GM21737 (cell line): ENCODE measurements around the gene GMIP.

Source experiments
- ATAC-seq: cut with Tn5 transposase; IDR thresholded peaks from one replicate; pipeline ENCODE4 v1.9.1; 2021; ENCODE audit warnings: mild to moderate bottlenecking, moderate library complexity; ENCODE audit not compliant: unreplicated experiment

GMIP gene

DNA sequence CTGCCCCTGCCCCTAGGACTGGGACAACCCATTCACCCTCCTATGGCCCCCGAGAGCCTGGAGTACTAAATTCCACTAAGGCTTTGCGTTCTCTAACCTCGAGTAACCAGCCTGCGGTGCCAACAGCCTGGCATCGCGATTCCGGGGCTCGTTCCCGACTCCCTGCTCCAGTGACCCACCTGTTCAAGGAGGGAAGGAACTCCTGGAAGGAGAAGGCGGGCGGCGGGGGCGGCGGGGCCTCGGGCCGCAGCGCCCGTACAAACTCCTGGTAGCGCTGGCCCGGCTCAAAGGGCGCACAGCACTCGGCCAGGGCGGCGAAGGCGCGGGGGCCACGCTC, 6.3 kb downstream of the GMIP start:
- ATAC-seq: no peak

DNA sequence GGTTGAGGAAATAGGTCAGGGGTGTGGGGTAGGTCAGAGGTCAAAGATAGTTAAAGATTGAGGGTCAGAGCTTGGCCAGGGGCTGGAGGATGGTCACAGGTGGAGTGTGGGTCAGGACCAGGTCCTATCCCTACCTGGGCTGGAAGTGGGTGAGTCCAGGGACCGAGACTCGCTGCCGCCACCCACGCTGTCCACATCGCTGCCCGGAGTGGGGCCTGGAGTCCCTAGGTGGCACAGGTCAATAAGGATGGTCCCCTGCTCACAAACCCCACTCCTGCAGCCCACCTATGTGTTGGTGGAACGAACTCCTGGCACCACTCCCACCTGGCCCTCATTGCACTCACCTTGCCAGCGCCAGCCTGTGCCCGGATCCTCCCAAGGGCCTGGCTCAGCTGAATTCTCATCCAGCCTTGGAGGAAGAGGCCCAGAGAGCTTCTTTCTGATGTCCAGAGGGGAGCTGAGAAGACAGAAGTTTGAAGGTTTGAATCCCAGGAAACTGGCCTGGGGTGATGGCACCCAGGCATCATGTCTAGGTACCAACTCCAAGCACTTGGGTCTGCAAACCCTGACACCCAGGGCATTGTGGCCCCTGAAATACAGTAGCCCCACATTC, 6.8 kb downstream of the GMIP start:
- ATAC-seq: no peak

- ATAC-seq: no peak
These were observed 8.1 kb downstream of the GMIP start for GRCh38 chr19:19635313-19635702.

DNA sequence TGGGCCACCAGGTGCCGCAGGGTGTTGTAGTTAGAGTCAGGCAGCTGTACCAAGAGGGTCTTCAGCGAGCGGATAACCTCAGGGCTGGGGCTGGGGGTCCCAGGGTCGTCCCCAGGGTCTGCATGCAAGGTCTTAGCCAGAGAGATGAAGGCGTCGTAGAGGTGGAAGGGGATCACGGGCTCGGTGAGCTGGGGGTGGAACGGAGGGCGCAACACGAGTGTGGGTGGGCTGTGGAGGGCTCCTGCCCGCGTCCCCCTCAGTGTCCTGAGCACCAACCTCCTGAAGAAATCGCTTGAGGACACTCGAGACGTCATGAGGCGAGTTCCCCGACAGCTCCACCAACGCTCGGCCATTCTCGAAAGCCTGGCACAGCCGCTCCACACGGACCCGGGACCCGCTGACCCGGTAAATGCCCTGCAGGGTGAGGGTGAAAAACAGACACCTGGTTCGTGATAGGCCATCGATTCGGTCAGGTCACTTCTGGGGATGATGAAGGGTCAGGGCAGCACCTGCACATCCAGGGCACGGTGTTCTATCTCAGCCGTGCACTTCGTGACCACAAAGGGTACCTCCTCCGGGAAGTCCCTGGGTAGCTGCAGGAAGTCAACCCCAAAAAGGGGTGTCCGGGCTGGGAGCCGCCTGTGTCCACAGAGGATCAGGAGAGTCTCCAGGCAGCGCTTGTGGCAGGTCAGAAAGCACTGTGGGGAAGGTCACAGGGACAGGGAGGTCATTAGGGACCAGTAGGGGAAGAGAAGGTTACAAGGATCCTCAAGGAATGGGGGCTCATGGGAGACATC, 8.7 kb downstream of the GMIP start:
- ATAC-seq: no peak

GRCh38 chr19:19633711-19634515, 9.5 kb downstream of the GMIP start:
- ATAC-seq: no peak

DNA sequence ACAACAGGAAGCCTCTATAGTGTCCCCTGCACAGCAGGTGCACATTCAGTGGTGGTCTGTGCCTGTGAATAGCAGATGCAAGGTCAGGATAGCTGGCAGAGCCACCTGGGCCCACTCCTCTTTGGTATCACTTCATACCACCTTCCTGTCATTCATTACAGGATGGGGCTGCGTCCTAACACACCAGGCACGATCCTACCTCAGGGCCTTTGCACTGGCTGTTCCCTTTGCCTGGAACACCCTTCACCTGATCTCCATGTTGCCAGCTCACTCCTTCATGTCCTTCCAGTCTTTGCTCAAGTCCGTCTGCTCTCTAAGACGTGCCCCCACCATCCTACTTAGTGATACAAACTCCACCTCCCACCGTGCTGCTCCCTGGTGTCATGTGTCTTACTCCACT, 10.8 kb downstream of the GMIP start:
- no peak for ATAC-seq

- ATAC-seq: no peak
These were observed 12.1 kb downstream of the GMIP start for GRCh38 chr19:19631346-19631745.

DNA sequence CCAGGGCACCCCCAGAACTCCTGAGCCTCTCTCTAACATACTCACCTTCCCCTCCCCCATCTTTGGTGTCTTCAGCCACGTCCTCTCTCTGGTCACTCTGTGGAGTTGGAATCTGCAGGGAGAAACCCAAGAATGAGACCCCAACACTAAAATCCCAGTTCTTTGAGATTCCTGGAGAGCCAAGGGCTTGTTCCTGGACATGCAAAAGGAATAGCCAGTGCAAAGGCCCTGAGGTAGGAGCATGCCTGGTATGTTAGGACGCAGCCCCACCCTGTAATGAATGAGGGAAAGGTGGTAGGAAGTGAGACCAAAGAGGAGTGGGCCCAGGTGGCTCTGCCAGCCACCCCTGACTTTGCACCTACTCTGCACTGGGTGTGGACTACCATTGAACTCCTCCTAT, 13.0 kb downstream of the GMIP start:
- ATAC-seq: no peak

DNA sequence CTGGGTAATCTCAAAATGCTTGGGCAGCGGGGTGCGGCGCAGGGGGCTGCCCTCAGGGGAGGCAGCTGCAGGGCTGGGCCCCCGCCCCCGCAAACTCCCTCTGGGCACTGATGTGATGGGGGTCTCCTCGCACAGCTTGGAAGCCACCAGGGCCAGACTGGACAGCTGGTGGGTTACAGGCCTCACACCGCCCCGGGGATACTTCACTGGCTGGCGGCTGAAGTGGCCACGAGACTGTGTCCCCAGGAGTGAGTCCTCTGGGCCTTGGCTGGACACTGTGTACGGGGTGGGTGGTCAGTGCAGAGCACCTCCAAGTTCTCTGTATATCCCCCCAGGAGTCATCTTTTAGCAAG, 13.4 kb downstream of the GMIP start:
- no peak for ATAC-seq

GRCh38 chr19:19628501-19629134, 14.8 kb downstream of the GMIP start:
- peak; percentile 8 for ATAC-seq

DNA sequence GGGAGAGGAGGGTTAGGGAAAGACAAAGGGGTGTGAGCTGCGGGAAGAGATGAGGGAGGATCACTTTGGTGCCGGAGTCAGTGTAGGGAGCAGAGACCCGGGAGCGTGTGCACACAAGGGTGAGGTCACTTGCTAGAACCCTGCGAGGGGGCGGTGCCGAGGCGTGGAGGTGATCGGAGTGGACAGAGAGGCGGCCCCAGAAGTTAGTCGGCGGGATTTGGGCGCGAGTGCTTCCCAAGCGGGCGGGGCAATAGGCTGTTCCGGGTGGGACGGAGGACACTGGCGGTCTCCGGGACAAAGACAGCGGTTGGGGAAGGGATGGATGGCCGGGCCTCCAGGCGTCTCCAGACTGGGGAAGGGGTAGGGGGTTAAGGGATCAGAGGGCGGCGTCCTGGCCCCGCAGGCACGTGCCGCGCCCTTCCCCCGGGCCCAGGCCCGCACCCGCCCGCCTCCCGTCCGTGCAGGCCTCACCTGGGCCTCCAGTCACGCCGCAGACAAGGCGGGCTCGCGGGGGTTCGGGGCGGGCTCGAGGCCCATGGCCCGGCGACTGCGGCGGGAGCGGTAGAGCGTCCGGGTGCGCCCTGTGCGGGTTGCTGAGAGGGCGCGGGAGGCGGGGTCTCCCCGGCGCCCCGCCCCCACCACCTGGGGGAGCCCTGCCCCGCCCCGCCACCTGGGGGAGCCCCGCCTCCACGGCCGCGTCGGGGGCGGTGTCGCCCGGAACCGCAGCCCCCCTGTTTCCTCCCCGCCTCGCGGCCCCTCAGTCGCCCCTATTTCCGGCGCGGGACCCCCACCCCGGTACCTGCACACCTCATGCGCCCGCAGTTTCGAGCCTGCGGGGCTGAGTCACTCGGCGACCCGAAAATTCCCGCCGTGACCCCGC, 15.6 kb downstream of the GMIP start, which contains the start of gene LPAR2:
Gene LPAR2, minus strand, starts transcription at position 600 of the 880 bp plus-strand sequence. CDS start 945 bp downstream, outside the sequence.
- ATAC-seq: peak; percentile 68

DNA sequence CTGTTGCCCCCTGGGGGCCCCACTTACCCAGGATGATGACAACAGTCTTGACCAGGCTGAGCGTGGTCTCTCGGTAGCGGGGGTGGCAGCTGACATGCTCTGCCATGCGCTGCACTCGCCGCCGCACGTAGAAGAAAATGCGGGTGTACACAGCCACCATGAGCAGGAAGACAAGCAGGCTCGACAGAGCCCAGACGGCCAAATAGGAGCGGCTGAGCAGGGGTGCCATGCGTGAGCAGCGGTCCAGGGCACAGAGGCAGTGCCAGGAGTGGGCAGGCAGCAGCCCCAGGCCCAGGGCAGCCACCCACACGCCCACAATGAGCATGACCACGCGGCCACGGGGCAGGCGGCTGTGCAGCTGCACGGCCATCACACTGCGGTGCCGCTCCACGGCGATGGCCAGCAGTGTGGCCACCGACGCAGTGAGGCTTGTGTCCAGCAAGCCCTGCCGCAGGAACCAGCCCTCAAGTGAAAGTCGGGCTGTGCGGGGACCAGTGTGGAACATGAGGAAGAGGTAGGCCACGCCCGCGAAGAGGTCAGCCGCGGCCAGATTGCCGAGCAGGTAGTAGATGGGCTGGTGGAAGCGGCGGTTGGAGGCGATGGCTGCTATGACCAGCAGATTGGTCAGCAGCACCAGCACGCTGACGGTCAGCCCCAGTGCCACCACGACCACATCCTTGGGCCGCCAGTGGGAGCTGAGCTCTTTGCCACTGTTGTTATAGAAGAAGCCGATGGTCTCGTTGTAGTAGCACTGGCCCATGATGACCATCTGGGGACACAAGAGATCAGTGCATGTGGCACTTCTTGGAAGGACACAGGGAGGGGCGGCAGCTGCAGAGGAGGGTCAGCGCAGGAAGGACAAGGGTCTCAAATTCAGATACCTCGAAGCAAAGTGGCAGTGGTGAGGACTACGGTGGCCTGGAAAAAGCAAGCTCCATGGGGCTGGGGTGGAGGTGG, 16.7 kb downstream of the GMIP start:
- ATAC-seq: no peak

- ATAC-seq: no peak
These were observed 19.4 kb downstream of the GMIP start for GRCh38 chr19:19624032-19624570.

DNA sequence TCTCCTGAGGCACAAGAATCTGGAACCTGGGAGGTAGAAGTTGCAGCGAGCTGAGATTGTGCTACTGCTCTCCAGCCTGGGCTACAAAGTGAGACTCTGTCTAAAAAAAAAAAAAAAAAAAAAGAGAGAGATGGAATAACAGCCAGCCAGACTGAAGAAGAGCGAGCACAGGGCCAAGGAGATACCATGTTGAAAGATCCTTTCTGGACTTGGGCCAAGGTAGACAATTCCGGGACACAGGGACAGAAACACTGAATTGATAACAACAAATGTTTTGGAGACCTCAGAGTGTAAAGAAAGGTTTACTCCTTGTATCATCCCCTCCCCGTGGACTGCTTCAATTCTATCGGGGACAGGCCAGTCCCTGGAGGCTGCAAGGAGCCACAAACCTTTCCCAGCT, 20.1 kb downstream of the GMIP start:
- ATAC-seq: no peak

- ATAC-seq: no peak
These were observed 23.6 kb downstream of the GMIP start for GRCh38 chr19:19619849-19620210.

DNA sequence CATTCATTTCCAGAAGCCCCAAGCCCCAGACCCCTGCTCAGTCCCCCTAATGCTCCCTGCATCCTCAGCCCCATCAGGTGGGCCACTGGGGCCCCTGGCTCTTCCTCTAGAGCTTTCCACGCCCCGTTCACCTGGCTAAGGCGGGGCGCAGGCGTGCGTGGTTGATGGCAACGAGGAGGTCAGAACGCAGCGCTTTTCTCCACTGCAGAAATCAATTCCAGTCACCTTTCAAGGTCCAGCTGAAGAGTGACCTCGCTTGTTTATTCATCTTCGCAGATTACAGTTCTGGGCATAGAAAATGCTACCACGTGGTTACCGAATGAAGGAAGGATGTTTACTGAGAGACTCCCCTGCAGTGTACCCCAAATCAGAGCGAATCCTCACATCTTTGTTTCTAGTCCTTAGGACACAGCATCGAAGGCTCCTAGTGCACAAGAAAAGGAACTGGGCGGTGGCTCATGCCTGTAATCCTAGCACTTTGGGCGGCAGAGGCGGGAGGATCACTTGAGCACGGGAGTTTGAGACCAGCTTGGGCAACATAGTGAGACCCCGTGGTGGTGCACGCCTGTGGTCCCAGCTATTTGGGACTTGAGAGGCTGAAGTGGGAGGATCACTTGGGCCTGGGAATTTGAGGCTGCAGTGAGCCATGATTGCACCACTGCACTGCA, 24.1 kb downstream of the GMIP start:
- no peak for ATAC-seq

DNA sequence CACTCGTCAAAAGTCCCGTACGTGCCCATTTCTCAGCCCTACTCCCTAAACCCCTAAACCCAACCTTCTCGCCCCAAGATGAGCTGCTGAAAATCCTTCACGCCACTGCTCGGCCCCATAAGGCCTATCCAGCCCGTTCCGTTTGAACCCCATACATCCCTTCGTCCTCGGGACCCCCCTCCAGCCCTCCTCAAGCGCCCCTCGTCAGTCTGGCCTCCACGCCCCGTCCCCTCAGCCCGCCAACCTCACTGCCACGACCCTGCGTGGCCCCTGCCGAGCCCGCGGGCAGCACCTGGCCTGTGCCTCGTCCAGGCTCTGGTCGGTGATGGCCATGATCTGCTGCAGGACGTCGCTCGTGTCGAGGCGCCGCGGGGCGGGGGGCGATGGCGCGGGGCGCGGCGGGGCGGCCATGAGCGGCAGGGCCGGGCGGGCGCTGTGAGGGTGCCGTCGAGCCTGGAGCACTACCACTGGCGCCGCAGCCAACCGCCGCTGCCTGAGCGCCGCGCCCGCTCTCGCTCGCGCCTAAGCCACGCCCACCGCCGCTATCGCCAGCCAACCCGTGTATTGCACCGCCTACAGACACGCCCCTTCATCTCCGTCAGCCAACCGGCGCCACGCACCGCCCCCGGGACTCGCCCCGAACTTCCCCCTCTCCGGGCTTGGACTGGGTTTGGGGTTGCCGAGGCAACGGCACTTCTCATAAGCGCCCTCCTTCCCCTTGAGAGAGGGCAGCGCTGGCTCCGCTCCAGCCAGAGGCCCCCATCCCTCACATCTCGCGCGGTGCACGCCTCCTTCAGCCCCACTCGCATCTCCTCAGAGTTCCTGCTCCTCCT, 25.0 kb downstream of the GMIP start, which contains the start of gene PBX4:
Gene PBX4, minus strand, starts transcription at position 469 of the 833 bp plus-strand sequence. Its CDS starts 58 bp downstream, at position 411.
- peak; percentile 89 for ATAC-seq

DNA sequence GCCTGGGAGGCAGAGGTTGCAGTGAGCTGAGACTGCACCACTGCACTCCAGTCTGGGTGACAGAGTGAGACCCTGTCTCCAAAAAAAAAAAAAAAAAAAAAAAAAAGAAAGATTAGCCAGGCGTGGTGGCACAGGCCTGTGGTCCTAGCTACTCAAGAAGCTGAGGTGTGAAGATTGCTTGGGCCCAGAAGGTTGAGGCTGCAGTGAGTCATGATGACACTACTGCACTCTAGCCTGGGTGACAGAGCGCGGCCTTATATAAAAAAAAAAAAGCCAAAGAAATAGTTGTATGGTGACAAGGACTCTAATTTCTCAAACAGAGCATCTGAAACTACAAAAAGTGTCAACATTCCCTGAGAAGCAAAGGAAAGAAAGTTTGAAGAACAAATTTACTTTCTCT, 28.4 kb downstream of the GMIP start:
- ATAC-seq: no peak
